Neutrophil (primary cell): Measurements from ENCODE around the gene KCNIP3.

Experiments used
- H3K27ac ChIP-seq: fragments of 200-600 bp; sonication (generic); 2 replicates; pipeline ENCODE4 v1.5.1; 2016; ENCODE audit warnings: mild to moderate bottlenecking, moderate library complexity
- H3K27me3 ChIP-seq: fragments of 200-600 bp; sonication (generic); 2 replicates; pipeline ENCODE4 v1.6.0; 2016; ENCODE audit warnings: mild to moderate bottlenecking
- H3K36me3 ChIP-seq: fragments of 200-600 bp; sonication (generic); 2 replicates; pipeline ENCODE4 v1.5.1; 2017
- H3K4me1 ChIP-seq, 2 experiments: fragments of 200-600 bp in 1 of 2; sonication (generic) in 1 of 2; 1 replicate in 1 of 2; 2 replicates in 1 of 2; pipeline versions ENCODE4 v1.5.1 to v1.6.1; 2013 to 2016; ENCODE audit warnings: low read depth in 1 of 2, low read length in 1 of 2, mild to moderate bottlenecking in 1 of 2, moderate library complexity in 1 of 2; ENCODE audit not compliant: control insufficient read depth in 1 of 2, insufficient read depth in 1 of 2
- H3K4me3 ChIP-seq, 2 experiments: fragments of 200-600 bp in 1 of 2; sonication (generic) in 1 of 2; 1 replicate in 1 of 2; 2 replicates in 1 of 2; pipeline ENCODE4 v1.5.1; 2013 to 2016; ENCODE audit warnings: low read depth in 1 of 2, low read length in 1 of 2, mild to moderate bottlenecking in 1 of 2, moderate library complexity in 1 of 2
- H3K9me3 ChIP-seq: fragments of 200-600 bp; sonication (generic); 2 replicates; pipeline ENCODE4 v1.5.1; 2016
- TF ChIP-seq, protein P1 (sequence below): fragments of 200-600 bp; sonication (generic); IDR thresholded peaks from 2 replicates; pipeline ENCODE4 v1.5.1; 2016; ENCODE audit warnings: antibody characterized with exemption

Gene KCNIP3

DNA sequence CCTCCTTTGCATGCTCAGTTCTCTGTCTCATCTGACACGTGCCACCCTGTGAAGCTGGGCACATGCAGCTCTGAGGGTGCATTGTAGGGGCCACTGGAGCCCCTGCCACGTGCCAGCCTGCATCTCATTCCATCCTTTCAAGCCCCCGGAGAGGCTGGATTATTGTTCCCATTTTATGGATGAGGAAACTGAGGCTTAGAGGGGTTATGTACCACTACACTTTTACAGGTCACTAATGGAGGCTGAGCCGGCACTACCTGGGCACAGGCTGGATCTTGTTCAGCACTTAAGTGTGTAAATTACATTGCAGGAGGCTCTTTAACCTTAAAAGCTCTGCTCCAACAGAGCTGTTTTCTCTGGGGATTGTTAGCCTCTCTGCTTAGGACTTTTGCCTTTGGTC is 47.5 kb downstream of the KCNIP3 start:
- no peaks in the 10 kb centered on the region for H3K36me3 ChIP-seq
- peaks cover 7 to 12% of the 10 kb centered on the region in 2 experiments for H3K4me1 ChIP-seq
- no peaks in the 10 kb centered on the region for H3K9me3 ChIP-seq
- no peak overlapping the region for H3K4me3 ChIP-seq
- TF ChIP-seq, protein P1, sequence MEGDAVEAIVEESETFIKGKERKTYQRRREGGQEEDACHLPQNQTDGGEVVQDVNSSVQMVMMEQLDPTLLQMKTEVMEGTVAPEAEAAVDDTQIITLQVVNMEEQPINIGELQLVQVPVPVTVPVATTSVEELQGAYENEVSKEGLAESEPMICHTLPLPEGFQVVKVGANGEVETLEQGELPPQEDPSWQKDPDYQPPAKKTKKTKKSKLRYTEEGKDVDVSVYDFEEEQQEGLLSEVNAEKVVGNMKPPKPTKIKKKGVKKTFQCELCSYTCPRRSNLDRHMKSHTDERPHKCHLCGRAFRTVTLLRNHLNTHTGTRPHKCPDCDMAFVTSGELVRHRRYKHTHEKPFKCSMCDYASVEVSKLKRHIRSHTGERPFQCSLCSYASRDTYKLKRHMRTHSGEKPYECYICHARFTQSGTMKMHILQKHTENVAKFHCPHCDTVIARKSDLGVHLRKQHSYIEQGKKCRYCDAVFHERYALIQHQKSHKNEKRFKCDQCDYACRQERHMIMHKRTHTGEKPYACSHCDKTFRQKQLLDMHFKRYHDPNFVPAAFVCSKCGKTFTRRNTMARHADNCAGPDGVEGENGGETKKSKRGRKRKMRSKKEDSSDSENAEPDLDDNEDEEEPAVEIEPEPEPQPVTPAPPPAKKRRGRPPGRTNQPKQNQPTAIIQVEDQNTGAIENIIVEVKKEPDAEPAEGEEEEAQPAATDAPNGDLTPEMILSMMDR = no peak
- H3K27me3 ChIP-seq = peaks cover 89% of the 10 kb centered on the region
- no peak overlapping the region for H3K27ac ChIP-seq

GRCh38 chr2:95345081-95345562 is 48.0 kb downstream of the KCNIP3 start:
- Histone ChIP-seq H3K36me3 (no peaks in the 10 kb centered on the region), H3K4me1 (peaks cover 7 to 12% of the 10 kb centered on the region in 2 experiments), H3K27me3 (peaks cover 94% of the 10 kb centered on the region), H3K9me3 (no peaks in the 10 kb centered on the region), H3K27ac (no peak overlapping the region), H3K4me3 (peak overlapping the region in 1 of 2 experiments; percentile 44)
- TF ChIP-seq, protein P1 = no peak

- TF ChIP-seq, protein P1 = no peak
- peaks cover 7 to 12% of the 10 kb centered on the region in 2 experiments for H3K4me1 ChIP-seq
- peak overlapping the region; percentile 23 to 44 for H3K4me3 ChIP-seq
- no peak overlapping the region for H3K27ac ChIP-seq
- no peaks in the 10 kb centered on the region for H3K36me3 ChIP-seq
- H3K9me3 ChIP-seq = no peaks in the 10 kb centered on the region
- peaks cover 98% of the 10 kb centered on the region for H3K27me3 ChIP-seq
Measured at GRCh38 chr2:95345563-95346230, 48.5 kb downstream of the KCNIP3 start.

DNA sequence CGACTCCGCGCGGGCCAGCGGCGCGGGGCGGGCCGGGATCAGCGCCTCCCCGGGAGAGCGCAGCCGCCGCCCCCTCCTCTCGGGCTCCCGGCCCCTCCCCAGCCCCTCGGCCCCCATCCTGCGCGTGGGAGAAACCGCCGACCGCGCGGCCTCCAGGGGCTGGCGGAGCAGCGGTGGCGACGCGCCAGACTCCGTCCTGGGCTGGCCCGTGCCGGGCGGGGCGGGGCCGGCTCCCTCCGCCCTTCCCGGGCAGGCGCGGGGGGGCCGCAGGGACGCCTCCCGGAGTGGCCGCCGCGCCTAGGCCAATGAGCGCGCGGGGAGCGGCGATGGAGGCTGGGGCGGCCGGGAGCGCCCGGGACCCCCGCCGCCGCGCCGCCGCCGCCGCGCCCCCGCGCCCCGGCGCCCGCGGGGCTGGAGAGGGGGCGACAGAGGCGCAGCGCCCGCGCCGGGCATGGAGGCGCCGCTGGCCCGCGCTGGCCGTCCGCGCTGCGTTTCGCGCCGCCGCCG is 49.1 kb downstream of the KCNIP3 start:
- TF ChIP-seq, protein P1 = no peak
- Histone ChIP-seq H3K27ac (no peak overlapping the region), H3K36me3 (no peaks in the 10 kb centered on the region), H3K4me3 (peak overlapping the region; percentile 23 to 44), H3K9me3 (no peaks in the 10 kb centered on the region), H3K27me3 (peaks cover 98% of the 10 kb centered on the region), H3K4me1 (peaks cover 7 to 12% of the 10 kb centered on the region in 2 experiments)

GRCh38 chr2:95346738-95347671 is 49.9 kb downstream of the KCNIP3 start:
- Histone ChIP-seq H3K4me1 (peaks cover 7 to 12% of the 10 kb centered on the region in 2 experiments), H3K9me3 (no peaks in the 10 kb centered on the region), H3K36me3 (no peaks in the 10 kb centered on the region), H3K27me3 (peaks cover 95% of the 10 kb centered on the region), H3K4me3 (no peak overlapping the region), H3K27ac (no peak overlapping the region)
- TF ChIP-seq, protein P1 = no peak
